Measurements from ENCODE around the gene LCE1F.

The LCE1F gene

DNA sequence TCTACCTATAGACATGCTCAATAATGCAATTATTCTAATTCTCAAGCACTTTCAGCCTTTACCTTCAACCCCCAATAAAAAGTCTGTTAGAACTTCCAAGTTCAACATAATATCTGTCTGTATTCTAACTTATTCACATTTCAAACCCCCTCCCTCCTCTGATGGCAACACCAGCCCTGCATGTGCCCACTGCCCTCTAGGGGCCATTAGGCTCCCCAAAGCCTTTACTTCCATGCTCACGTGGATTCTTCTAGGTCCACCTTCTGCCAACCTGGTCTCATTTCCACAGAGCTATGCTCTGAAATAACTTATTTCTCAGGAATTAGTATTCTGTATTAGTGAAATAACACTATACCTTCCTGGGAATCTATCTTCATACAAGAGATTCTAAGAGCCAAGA lies 39.3 kb upstream of the LCE1F start:
- no peaks in the 10 kb centered on the region for H3K79me2 ChIP-seq (ENCODE audit: low read length)
- H4K20me1 ChIP-seq (ENCODE audit: insufficient read depth, low read length), result no peaks in the 10 kb centered on the region
- H3K4me3 ChIP-seq (ENCODE audit: low read length), result no peak overlapping the region
- H3K9ac ChIP-seq (ENCODE audit: low read length), result no peak overlapping the region
- no peak overlapping the region for H3K27ac ChIP-seq (ENCODE audit: low read length)
- H3K4me2 ChIP-seq (ENCODE audit: low read depth, low read length), result no peak overlapping the region
- H2AFZ ChIP-seq (ENCODE audit: low read length), result no peak overlapping the region
- DNase-seq, result no peak
- TF ChIP-seq CTCF (IDR thresholded peaks at IDR 0.05; ENCODE audit: low read length), result peak; percentile 32
- TF ChIP-seq EZH2 (optimal IDR thresholded peaks at IDR 0.05; ENCODE audit: low read depth, low read length), result no peak
- H3K27me3 ChIP-seq (replicated peaks; ENCODE audit: insufficient read depth, low read length), result no peaks in the 10 kb centered on the region
- no peaks in the 10 kb centered on the region for H3K9me3 ChIP-seq (replicated peaks; ENCODE audit: insufficient read depth, low read length)
- H3F3A ChIP-seq (ENCODE audit: insufficient read depth, low read length), result no peaks in the 10 kb centered on the region
- H3K36me3 ChIP-seq (replicated peaks; ENCODE audit: insufficient read depth, low read length), result no peaks in the 10 kb centered on the region
- no peaks in the 10 kb centered on the region for H3K9me2 ChIP-seq (replicated peaks; ENCODE audit: insufficient read depth, low read length)
- H3K4me1 ChIP-seq (ENCODE audit: low read length), result no peaks in the 10 kb centered on the region

DNA sequence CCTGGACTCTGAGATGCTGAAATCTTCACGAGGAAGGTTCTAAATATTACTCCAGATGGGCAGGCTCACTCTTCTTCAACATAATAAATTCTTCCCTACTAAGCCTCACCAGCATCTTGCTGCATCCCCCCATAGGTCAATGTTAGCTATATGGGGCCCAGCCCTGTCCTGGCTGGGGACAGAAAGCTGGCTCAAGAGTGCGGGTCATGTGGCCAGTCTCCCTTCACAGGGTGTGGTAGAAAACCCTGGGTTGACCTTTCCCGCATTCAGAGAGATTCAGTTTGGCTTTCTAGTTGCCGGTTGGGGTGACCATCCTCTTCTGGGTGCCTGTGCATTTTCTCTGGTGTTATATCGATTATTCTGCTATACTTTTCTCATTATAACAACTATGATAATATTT lies 36.9 kb upstream of the LCE1F start:
- Histone ChIP-seq H3K4me3 (ENCODE audit: low read length) (no peak overlapping the region), H3K9me2 (replicated peaks; ENCODE audit: insufficient read depth, low read length) (no peaks in the 10 kb centered on the region), H3F3A (ENCODE audit: insufficient read depth, low read length) (no peaks in the 10 kb centered on the region), H3K27me3 (replicated peaks; ENCODE audit: insufficient read depth, low read length) (no peaks in the 10 kb centered on the region), H3K4me1 (ENCODE audit: low read length) (no peaks in the 10 kb centered on the region), H3K9me3 (replicated peaks; ENCODE audit: insufficient read depth, low read length) (no peaks in the 10 kb centered on the region), H3K36me3 (replicated peaks; ENCODE audit: insufficient read depth, low read length) (no peaks in the 10 kb centered on the region), H3K4me2 (ENCODE audit: low read depth, low read length) (no peak overlapping the region), H2AFZ (ENCODE audit: low read length) (no peak overlapping the region), H4K20me1 (ENCODE audit: insufficient read depth, low read length) (no peaks in the 10 kb centered on the region), H3K27ac (ENCODE audit: low read length) (no peak overlapping the region), H3K9ac (ENCODE audit: low read length) (no peak overlapping the region), H3K79me2 (ENCODE audit: low read length) (no peaks in the 10 kb centered on the region)
- no peak for TF ChIP-seq EZH2phosphoT487 (IDR thresholded peaks at IDR 0.05; ENCODE audit: low read length)
- no peak for TF ChIP-seq CTCF (IDR thresholded peaks at IDR 0.05; ENCODE audit: low read length)
- TF ChIP-seq EZH2 (optimal IDR thresholded peaks at IDR 0.05; ENCODE audit: low read depth, low read length), result no peak
- DNase-seq, result no peak

- Histone ChIP-seq H3K9me2 (replicated peaks; ENCODE audit: insufficient read depth, low read length) (no peaks in the 10 kb centered on the region), H3K9me3 (replicated peaks; ENCODE audit: insufficient read depth, low read length) (no peaks in the 10 kb centered on the region), H3K36me3 (replicated peaks; ENCODE audit: insufficient read depth, low read length) (no peaks in the 10 kb centered on the region), H3K4me3 (ENCODE audit: low read length) (no peak overlapping the region), H3K79me2 (ENCODE audit: low read length) (no peaks in the 10 kb centered on the region), H3F3A (ENCODE audit: insufficient read depth, low read length) (no peaks in the 10 kb centered on the region), H4K20me1 (ENCODE audit: insufficient read depth, low read length) (no peaks in the 10 kb centered on the region), H3K27me3 (replicated peaks; ENCODE audit: insufficient read depth, low read length) (no peaks in the 10 kb centered on the region), H2AFZ (ENCODE audit: low read length) (no peak overlapping the region), H3K4me1 (ENCODE audit: low read length) (no peaks in the 10 kb centered on the region), H3K4me2 (ENCODE audit: low read depth, low read length) (no peak overlapping the region), H3K9ac (ENCODE audit: low read length) (no peak overlapping the region), H3K27ac (ENCODE audit: low read length) (no peak overlapping the region)
- TF ChIP-seq EZH2 (optimal IDR thresholded peaks at IDR 0.05; ENCODE audit: low read depth, low read length) (no peak), EZH2phosphoT487 (IDR thresholded peaks at IDR 0.05; ENCODE audit: low read length) (no peak), CTCF (IDR thresholded peaks at IDR 0.05; ENCODE audit: low read length) (no peak)
- no peak for DNase-seq
These were observed 35.1 kb upstream of the LCE1F start for GRCh38 chr1:152739841-152740240.
